OCI-LY1 (cell line): ENCODE measurements around the gene PLAC8.

ENCODE experiments used
- H2AFZ ChIP-seq: fragments of 200-600 bp; sonication (generic), shearing (Covaris generic); 2 replicates; pipeline ENCODE4 v1.6.0; 2014; ENCODE audit warnings: antibody characterized with exemption, mild to moderate bottlenecking, low read length
- H3F3A ChIP-seq: fragments of 200-600 bp; sonication (generic), shearing (Covaris generic); 2 replicates; pipeline ENCODE4 v1.6.0; 2014; ENCODE audit warnings: mild to moderate bottlenecking, antibody characterized with exemption, low read length, moderate library complexity; ENCODE audit not compliant: insufficient read depth
- H3K27ac ChIP-seq: fragments of 200-600 bp; sonication (generic); 2 replicates; pipeline ENCODE4 v1.5.1; 2014; ENCODE audit warnings: low read length, mixed run types, mild to moderate bottlenecking, low read depth; ENCODE audit not compliant: poor library complexity, severe bottlenecking
- H3K27me3 ChIP-seq: fragments of 200-600 bp; sonication (generic); 2 replicates; pipeline ENCODE4 v1.6.0; 2014; ENCODE audit warnings: antibody characterized with exemption, mild to moderate bottlenecking, low read length, moderate library complexity; ENCODE audit not compliant: insufficient read depth
- H3K36me3 ChIP-seq: fragments of 200-600 bp; sonication (generic); 2 replicates; pipeline ENCODE4 v1.6.1; 2014; ENCODE audit warnings: mild to moderate bottlenecking, antibody characterized with exemption, low read length, moderate library complexity, mixed read lengths; ENCODE audit not compliant: insufficient read depth
- H3K4me1 ChIP-seq: fragments of 200-600 bp; sonication (generic); 2 replicates; pipeline ENCODE4 v1.5.1; 2014; ENCODE audit warnings: mild to moderate bottlenecking, low read length, moderate library complexity; ENCODE audit not compliant: insufficient read depth, severe bottlenecking
- H3K4me2 ChIP-seq: fragments of 200-600 bp; sonication (generic), shearing (Covaris generic); 2 replicates; pipeline ENCODE4 v1.6.1; 2014; ENCODE audit warnings: low read length
- H3K4me3 ChIP-seq: fragments of 200-600 bp; sonication (generic); 2 replicates; pipeline ENCODE4 v1.5.1; 2014; ENCODE audit warnings: low read length, low read depth, mild to moderate bottlenecking, mixed read lengths; ENCODE audit not compliant: poor library complexity, severe bottlenecking
- H3K79me2 ChIP-seq: fragments of 200-600 bp; shearing (Covaris generic); 2 replicates; pipeline ENCODE4 v1.6.1; 2016; ENCODE audit warnings: mixed run types, low read length, mixed read lengths; ENCODE audit not compliant: insufficient read depth
- H3K9ac ChIP-seq: fragments of 200-600 bp; sonication (generic), shearing (Covaris generic); 2 replicates; pipeline ENCODE4 v1.6.1; 2014; ENCODE audit warnings: mild to moderate bottlenecking, low read length, mixed read lengths
- H3K9me2 ChIP-seq: fragments of 200-600 bp; sonication (generic), shearing (Covaris generic); 2 replicates; pipeline ENCODE4 v1.6.1; 2014; ENCODE audit warnings: low read depth, mild to moderate bottlenecking, low read length, mixed read lengths
- H3K9me3 ChIP-seq: fragments of 200-600 bp; shearing (Covaris generic); 2 replicates; pipeline ENCODE4 v1.6.1; 2014; ENCODE audit warnings: low read length, mixed read lengths
- H4K20me1 ChIP-seq: fragments of 200-600 bp; sonication (generic), shearing (Covaris generic); 2 replicates; pipeline ENCODE4 v1.6.0; 2016; ENCODE audit warnings: mild to moderate bottlenecking, low read length; ENCODE audit not compliant: insufficient read depth
- CTCF ChIP-seq: fragments of 200-600 bp; sonication (generic), shearing (Covaris generic); IDR thresholded peaks from 2 replicates; pipeline ENCODE4 v1.5.1; 2017; ENCODE audit warnings: mild to moderate bottlenecking, antibody characterized with exemption, low read length, moderate library complexity, mixed read lengths
- EZH2 ChIP-seq: fragments of 200-600 bp; sonication (generic), shearing (Covaris generic); IDR thresholded peaks from 2 replicates; pipeline ENCODE4 v1.8.0; 2017; ENCODE audit warnings: borderline replicate concordance, mixed run types, mild to moderate bottlenecking, antibody characterized with exemption, low read length, moderate library complexity, mixed read lengths

PLAC8 gene

GRCh38 chr4:83125738-83126141, 11.2 kb upstream of the PLAC8 start:
- no peak overlapping the region for H3K4me2 ChIP-seq

GRCh38 chr4:83124111-83124780, 9.7 kb upstream of the PLAC8 start:
- no peak overlapping the region for H3K4me3 ChIP-seq
- TF ChIP-seq CTCF (no peak), EZH2 (no peak)
- H3K27me3 ChIP-seq: no peaks in the 10 kb centered on the region; the same call in 1 of the 2 replicates
- H3K79me2 ChIP-seq: no peaks in the 10 kb centered on the region
- no peaks in the 10 kb centered on the region for H3K4me1 ChIP-seq
- H3F3A ChIP-seq: no peaks in the 10 kb centered on the region
- H3K9me3 ChIP-seq: peaks cover 2% of the 10 kb centered on the region; the same call in 1 of the 2 replicates
- H3K36me3 ChIP-seq: no peaks in the 10 kb centered on the region
- H2AFZ ChIP-seq: no peak overlapping the region
- H3K4me2 ChIP-seq: no peak overlapping the region
- no peak overlapping the region for H3K9ac ChIP-seq
- no peak overlapping the region for H3K27ac ChIP-seq
- no peaks in the 10 kb centered on the region for H4K20me1 ChIP-seq
- no peaks in the 10 kb centered on the region for H3K9me2 ChIP-seq

More at GRCh38 chr4:83125738-83126141, 11.2 kb upstream of the PLAC8 start:
- no peak overlapping the region for H2AFZ ChIP-seq
- H3F3A ChIP-seq: no peaks in the 10 kb centered on the region
- H3K9me2 ChIP-seq: no peaks in the 10 kb centered on the region
- no peaks in the 10 kb centered on the region for H4K20me1 ChIP-seq
- H3K79me2 ChIP-seq: no peaks in the 10 kb centered on the region
- H3K27me3 ChIP-seq: no peaks in the 10 kb centered on the region; the same call in 1 of the 2 replicates
- no peak overlapping the region for H3K27ac ChIP-seq
- peaks cover 2% of the 10 kb centered on the region; the same call in 1 of the 2 replicates for H3K9me3 ChIP-seq
- no peaks in the 10 kb centered on the region for H3K36me3 ChIP-seq
- H3K9ac ChIP-seq: no peak overlapping the region
- no peak for TF ChIP-seq CTCF
- TF ChIP-seq EZH2: no peak
- H3K4me1 ChIP-seq: no peaks in the 10 kb centered on the region
- H3K4me3 ChIP-seq: no peak overlapping the region

- H3K9me3 ChIP-seq: peaks cover 2% of the 10 kb centered on the region; the same call in 1 of the 2 replicates
- H3K27me3 ChIP-seq: no peaks in the 10 kb centered on the region; the same call in 1 of the 2 replicates
- H4K20me1 ChIP-seq: no peaks in the 10 kb centered on the region
- no peak overlapping the region for H2AFZ ChIP-seq
- H3F3A ChIP-seq: no peaks in the 10 kb centered on the region
- no peaks in the 10 kb centered on the region for H3K9me2 ChIP-seq
- no peak for TF ChIP-seq CTCF
- no peak overlapping the region for H3K9ac ChIP-seq
- H3K79me2 ChIP-seq: no peaks in the 10 kb centered on the region
- no peak overlapping the region for H3K4me3 ChIP-seq
- no peaks in the 10 kb centered on the region for H3K36me3 ChIP-seq
- H3K4me1 ChIP-seq: no peaks in the 10 kb centered on the region
- H3K4me2 ChIP-seq: no peak overlapping the region
- no peak overlapping the region for H3K27ac ChIP-seq
Measured at GRCh38 chr4:83121246-83121645, 6.7 kb upstream of the PLAC8 start.
